ENCODE data around the gene NDRG4. TPM values are rescaled to one million over a fixed set of nuclear protein-coding genes. Genes with fewer than 3 reads are reported as not detected.

The NDRG4 gene
- total and polyA plus RNA-seq, 2 donors (not counting 3 experiments of a cell fraction or from before 2014, with no cell fraction given) = 35.8 to 74.3 TPM

GRCh38 chr16:58516768-58517107 lies 16.8 kb downstream of the NDRG4 start:
- H3K9me3 ChIP-seq (replicated peaks; ENCODE audit: control insufficient read depth, insufficient read depth, low read length) = no peaks in the 10 kb centered on the region
- no peaks in the 10 kb centered on the region for H3K27me3 ChIP-seq (ENCODE audit: control insufficient read depth in 2 of 2, insufficient read depth in 2 of 2, low read length in 2 of 2)
- ChIA-PET POLR2A (no interaction called here), CTCF (interaction anchor here (1.0 to 3.4 kb wide), 3 partner anchors 29 to 239 kb away, joined by 3 to 13 read pairs (median 8); no protein-coding TSS in a partner anchor)
- no peaks in the 10 kb centered on the region for H3K9me1 ChIP-seq (replicated peaks; ENCODE audit: control insufficient read depth, extremely low read depth, insufficient read depth, low read length)
- no peak for FAIRE-seq
- TF ChIP-seq GATA2 (IDR thresholded peaks at IDR 0.05; ENCODE audit: insufficient read depth, insufficient read length, low read depth, low read length) (no peak), JUN (IDR thresholded peaks at IDR 0.05; ENCODE audit: borderline replicate concordance, insufficient read depth, insufficient read length, low read depth) (no peak), MAX (IDR thresholded peaks at IDR 0.05; ENCODE audit: insufficient read depth, insufficient read length) (no peak), POLR2A (IDR thresholded peaks at IDR 0.05; ENCODE audit: low read depth, low read length) (no peak), CTCF (IDR thresholded peaks at IDR 0.05; ENCODE audit: extremely low read depth in 1 of 2, insufficient read depth in 1 of 2, low read depth in 1 of 2, low read length in 2 of 2) (no peak), FOS (IDR thresholded peaks at IDR 0.05; ENCODE audit: borderline replicate concordance, insufficient read depth, low read length) (no peak), POLR2AphosphoS5 (IDR thresholded peaks at IDR 0.05; ENCODE audit: insufficient read depth, low read depth, low read length) (no peak), MYC (IDR thresholded peaks at IDR 0.05; ENCODE audit: low read depth, low read length) (no peak), EZH2 (IDR thresholded peaks at IDR 0.05; ENCODE audit: borderline replicate concordance, low read depth, low read length, severe bottlenecking) (no peak)
- H3K9ac ChIP-seq (replicated peaks; ENCODE audit: extremely low read depth, insufficient read depth, low read length) = no peak overlapping the region
- H3K79me2 ChIP-seq (ENCODE audit: control insufficient read depth, insufficient read depth, low read length) = no peaks in the 10 kb centered on the region
- H3K4me1 ChIP-seq (ENCODE audit: control insufficient read depth, extremely low read depth, insufficient read depth, low read length) = peaks cover 12% of the 10 kb centered on the region
- H4K20me1 ChIP-seq (replicated peaks; ENCODE audit: control insufficient read depth, extremely low read depth, insufficient read depth, low read length) = no peaks in the 10 kb centered on the region
- no peak for DNase-seq (ENCODE audit: low read depth, low spot score)
- intact Hi-C loops (cut with micrococcal nuclease) (loop anchor here (5.0 kb wide), 1 partner anchor 111 kb away; the partner anchor contains the start of gene CNOT1), dilution Hi-C loops (cut with MboI; ENCODE audit: extremely low pct_ligation_motif_present, low sequenced_read_pairs) (no loop called here)
- BruUV-seq (replicated peaks) = no TSS peak
- H3K4me2 ChIP-seq (ENCODE audit: insufficient read depth, low read length) = no peak overlapping the region
- H3K27ac ChIP-seq (ENCODE audit: insufficient read depth, low read depth, low read length) = no peak overlapping the region
- no peak overlapping the region for H2AFZ ChIP-seq (ENCODE audit: low read depth, low read length)
- no peak overlapping the region for H3K4me3 ChIP-seq (replicated peaks in 1 of 3; ENCODE audit: insufficient read depth in 1 of 3, low read depth in 1 of 3, low read length in 3 of 3)
- peaks cover 21 to 36% of the 10 kb centered on the region in 2 experiments for H3K36me3 ChIP-seq (ENCODE audit: control insufficient read depth in 2 of 2, extremely low read depth in 1 of 2, insufficient read depth in 2 of 2, low read length in 2 of 2)

All from endothelial cell of umbilical vein (primary cell).